Colonic mucosa (tissue), 4 donors: ENCODE results near the gene PLIN5. TPM values are rescaled to one million over a fixed set of nuclear protein-coding genes. Genes with fewer than 3 reads are reported as not detected.

Experiments used
- DNase-seq: peaks from one replicate; pipeline ENCODE4 v3.0.0-alpha.2; 2020
- H3K27ac ChIP-seq: fragments of 200-600 bp; one replicate; pipeline ENCODE4 v1.8.0; 2021
- H3K27me3 ChIP-seq: fragments of 200-600 bp; one replicate; pipeline ENCODE4 v1.8.0; 2021
- H3K36me3 ChIP-seq: fragments of 200-600 bp; one replicate; pipeline ENCODE4 v1.8.0; 2021
- H3K4me1 ChIP-seq: fragments of 200-600 bp; one replicate; pipeline ENCODE4 v1.8.0; 2021; ENCODE audit warnings: mild to moderate bottlenecking
- H3K4me3 ChIP-seq: fragments of 200-600 bp; one replicate; pipeline ENCODE4 v1.8.0; 2021
- H3K9ac ChIP-seq, 2 donors: one replicate each; pipeline ENCODE4 v1.7.0; 2013; ENCODE audit warnings: control low read depth in 2 of 2, low read depth in 2 of 2, low read length in 2 of 2
- H3K9me3 ChIP-seq: fragments of 200-600 bp; one replicate; pipeline ENCODE4 v1.8.0; 2021
- intact Hi-C: fragments of 100-400 bp; cut with DNase I; formaldehyde crosslinking; loops from one replicate; pipeline ENCODE4 v1.14.1; 2022
- total RNA-seq, 2 donors: library from RNA; stranded (reverse); fragmentation: NEBNext Ultra II Directional in 1 of 2; extraction: Animal tissue kit (Norgen Biotek cat#: 25700) in 1 of 2; gene quantifications; one replicate each; pipeline ENCODE4 v1.2.1, GENCODE V29; 2021
- TF ChIP-seq, protein P1 (sequence below): fragments of 200-600 bp; IDR thresholded peaks from one replicate; pipeline ENCODE4 v1.8.0; 2022; ENCODE audit warnings: antibody characterized with exemption, mild to moderate bottlenecking
- donor health status: healthy.
- donor health status: DM: no; HTN: no; CAD: no.
- donor health status: DM: no; HTN: no; CAD: no.

The PLIN5 gene
- total RNA-seq, 2 donors from 2014 or later: 2.0 to 3.5 TPM

- H3K27me3 ChIP-seq: no peaks in the 10 kb centered on the region
- no peaks in the 10 kb centered on the region for H3K9me3 ChIP-seq
- no peak overlapping the region for H3K4me3 ChIP-seq
- no peak overlapping the region for H3K27ac ChIP-seq
- intact Hi-C loops: no loop called here
- TF ChIP-seq, protein P1, sequence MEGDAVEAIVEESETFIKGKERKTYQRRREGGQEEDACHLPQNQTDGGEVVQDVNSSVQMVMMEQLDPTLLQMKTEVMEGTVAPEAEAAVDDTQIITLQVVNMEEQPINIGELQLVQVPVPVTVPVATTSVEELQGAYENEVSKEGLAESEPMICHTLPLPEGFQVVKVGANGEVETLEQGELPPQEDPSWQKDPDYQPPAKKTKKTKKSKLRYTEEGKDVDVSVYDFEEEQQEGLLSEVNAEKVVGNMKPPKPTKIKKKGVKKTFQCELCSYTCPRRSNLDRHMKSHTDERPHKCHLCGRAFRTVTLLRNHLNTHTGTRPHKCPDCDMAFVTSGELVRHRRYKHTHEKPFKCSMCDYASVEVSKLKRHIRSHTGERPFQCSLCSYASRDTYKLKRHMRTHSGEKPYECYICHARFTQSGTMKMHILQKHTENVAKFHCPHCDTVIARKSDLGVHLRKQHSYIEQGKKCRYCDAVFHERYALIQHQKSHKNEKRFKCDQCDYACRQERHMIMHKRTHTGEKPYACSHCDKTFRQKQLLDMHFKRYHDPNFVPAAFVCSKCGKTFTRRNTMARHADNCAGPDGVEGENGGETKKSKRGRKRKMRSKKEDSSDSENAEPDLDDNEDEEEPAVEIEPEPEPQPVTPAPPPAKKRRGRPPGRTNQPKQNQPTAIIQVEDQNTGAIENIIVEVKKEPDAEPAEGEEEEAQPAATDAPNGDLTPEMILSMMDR: no peak
- H3K36me3 ChIP-seq: no peaks in the 10 kb centered on the region
- DNase-seq: no peak
- no peaks in the 10 kb centered on the region for H3K4me1 ChIP-seq
- H3K9ac ChIP-seq: no peak overlapping the region
Observed at GRCh38 chr19:4511300-4512054, 23.5 kb downstream of the PLIN5 start.

DNA sequence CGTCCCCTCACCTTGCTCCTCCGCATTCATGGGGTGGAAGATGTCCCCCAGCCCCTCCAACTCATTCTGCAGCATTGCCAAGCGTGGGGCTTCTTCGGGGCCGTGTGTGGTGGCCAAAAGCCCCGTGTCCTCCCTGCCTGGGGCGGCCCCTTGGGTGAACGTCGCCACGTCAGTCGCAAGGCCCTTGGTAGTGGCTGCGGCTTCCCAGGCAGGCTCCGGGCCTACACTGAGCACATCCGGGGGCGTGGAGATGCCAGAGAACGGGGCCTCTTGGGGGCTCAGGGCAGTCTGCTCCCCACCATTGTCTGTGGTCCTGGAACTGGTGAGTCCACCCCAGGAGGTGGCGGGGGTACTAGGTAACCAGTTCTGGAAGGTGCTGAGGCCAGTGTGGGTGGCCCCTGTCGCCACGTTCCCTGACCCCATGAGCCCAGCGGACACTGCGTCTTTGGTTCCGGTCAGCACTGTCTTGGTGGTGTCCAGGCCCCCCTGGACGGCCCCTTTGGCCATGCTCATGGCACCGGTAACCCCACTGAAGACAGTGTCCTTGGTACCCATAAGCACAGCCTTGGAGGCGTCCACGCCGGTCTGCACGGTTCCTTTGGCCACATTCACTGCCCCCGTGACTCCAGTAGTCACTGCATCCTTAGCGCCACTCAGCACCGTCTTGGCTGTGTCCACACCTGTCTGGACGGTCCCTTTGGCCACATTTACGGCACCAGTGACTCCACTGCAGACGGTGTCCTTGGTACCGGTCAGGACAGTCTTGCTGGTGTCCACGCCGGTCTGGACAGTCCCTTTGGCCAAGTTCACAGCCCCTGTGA is 24.4 kb downstream of the PLIN5 start:
- TF ChIP-seq, protein P1: no peak
- no peaks in the 10 kb centered on the region for H3K4me1 ChIP-seq
- DNase-seq: no peak

GRCh38 chr19:4508698-4509097 is 26.3 kb downstream of the PLIN5 start:
- H3K36me3 ChIP-seq: no peaks in the 10 kb centered on the region
- intact Hi-C loops: no loop called here
- H3K4me1 ChIP-seq: no peaks in the 10 kb centered on the region
- TF ChIP-seq, protein P1: no peak
- H3K9me3 ChIP-seq: no peaks in the 10 kb centered on the region
- H3K9ac ChIP-seq: no peak overlapping the region
- no peak overlapping the region for H3K27ac ChIP-seq
- no peak overlapping the region for H3K4me3 ChIP-seq
- no peaks in the 10 kb centered on the region for H3K27me3 ChIP-seq
- DNase-seq: no peak

More for the DNA sequence above, 24.4 kb downstream of the PLIN5 start:
- Histone ChIP-seq H3K27ac (no peak overlapping the region), H3K36me3 (no peaks in the 10 kb centered on the region), H3K27me3 (no peaks in the 10 kb centered on the region), H3K9ac (no peak overlapping the region), H3K4me3 (no peak overlapping the region), H3K9me3 (no peaks in the 10 kb centered on the region)
- intact Hi-C loops: no loop called here

DNA sequence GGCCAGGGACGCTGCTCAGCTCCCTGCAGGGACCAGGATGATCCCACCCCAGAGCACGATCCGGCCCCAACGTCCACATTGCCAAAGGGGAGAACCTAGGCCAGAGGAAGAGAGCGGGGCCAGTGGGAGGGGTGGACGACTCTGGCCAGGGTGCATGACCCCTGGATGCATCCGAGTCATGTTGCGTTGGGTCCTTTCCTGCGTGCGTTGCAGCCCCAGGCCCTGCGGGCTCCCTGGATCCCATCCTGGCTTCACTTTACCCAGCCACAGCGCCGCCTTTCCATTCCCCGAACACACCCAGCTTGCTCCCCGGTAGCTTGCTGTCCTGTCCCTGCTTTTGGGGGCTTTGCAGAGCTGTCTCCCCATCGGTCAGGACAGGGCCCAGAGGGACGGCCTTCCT is 27.2 kb downstream of the PLIN5 start:
- Histone ChIP-seq H3K36me3 (no peaks in the 10 kb centered on the region), H3K27me3 (no peaks in the 10 kb centered on the region), H3K27ac (no peak overlapping the region), H3K4me1 (no peaks in the 10 kb centered on the region), H3K9ac (no peak overlapping the region), H3K9me3 (no peaks in the 10 kb centered on the region), H3K4me3 (no peak overlapping the region)
- TF ChIP-seq, protein P1: no peak
- intact Hi-C loops: no loop called here
- no peak for DNase-seq

GRCh38 chr19:4507150-4507452 is 27.9 kb downstream of the PLIN5 start:
- intact Hi-C loops: no loop called here
- H3K9me3 ChIP-seq: no peaks in the 10 kb centered on the region
- H3K27ac ChIP-seq: no peak overlapping the region
- no peak for DNase-seq
- H3K27me3 ChIP-seq: no peaks in the 10 kb centered on the region
- no peak overlapping the region for H3K4me3 ChIP-seq
- H3K9ac ChIP-seq: no peak overlapping the region
- H3K36me3 ChIP-seq: no peaks in the 10 kb centered on the region
- no peaks in the 10 kb centered on the region for H3K4me1 ChIP-seq
- TF ChIP-seq, protein P1: no peak
